Left renal cortex interstitium (tissue), 4 donors: ENCODE results near the gene RPL13A. TPM values are rescaled to one million over a fixed set of nuclear protein-coding genes. Genes with fewer than 3 reads are reported as not detected.
"Not testable (repeated sequence)": the region's sequence is repeated elsewhere in the genome, so short reads cannot be mapped to it uniquely, and the experiment has no call there.

Source experiments
- DNase-seq, 4 donors: peaks; one replicate each; pipeline ENCODE4 v3.0.0-alpha.2; 2013; ENCODE audit warnings: low read depth in 4 of 4, low spot score in 2 of 4, missing footprints in 1 of 4
- polyA plus RNA-seq, 4 donors: library from polyadenylated mRNA; unstranded; fragments of 120-200 nt; gene quantifications; one replicate each; pipeline ENCODE4 v1.2.1, GENCODE V29; 2013; ENCODE audit not compliant: insufficient read length in 4 of 4

RPL13A gene
- 1,000 to 10,000 TPM; 2,373 to 3,513 (median 2,918) TPM for polyA plus RNA-seq

DNA sequence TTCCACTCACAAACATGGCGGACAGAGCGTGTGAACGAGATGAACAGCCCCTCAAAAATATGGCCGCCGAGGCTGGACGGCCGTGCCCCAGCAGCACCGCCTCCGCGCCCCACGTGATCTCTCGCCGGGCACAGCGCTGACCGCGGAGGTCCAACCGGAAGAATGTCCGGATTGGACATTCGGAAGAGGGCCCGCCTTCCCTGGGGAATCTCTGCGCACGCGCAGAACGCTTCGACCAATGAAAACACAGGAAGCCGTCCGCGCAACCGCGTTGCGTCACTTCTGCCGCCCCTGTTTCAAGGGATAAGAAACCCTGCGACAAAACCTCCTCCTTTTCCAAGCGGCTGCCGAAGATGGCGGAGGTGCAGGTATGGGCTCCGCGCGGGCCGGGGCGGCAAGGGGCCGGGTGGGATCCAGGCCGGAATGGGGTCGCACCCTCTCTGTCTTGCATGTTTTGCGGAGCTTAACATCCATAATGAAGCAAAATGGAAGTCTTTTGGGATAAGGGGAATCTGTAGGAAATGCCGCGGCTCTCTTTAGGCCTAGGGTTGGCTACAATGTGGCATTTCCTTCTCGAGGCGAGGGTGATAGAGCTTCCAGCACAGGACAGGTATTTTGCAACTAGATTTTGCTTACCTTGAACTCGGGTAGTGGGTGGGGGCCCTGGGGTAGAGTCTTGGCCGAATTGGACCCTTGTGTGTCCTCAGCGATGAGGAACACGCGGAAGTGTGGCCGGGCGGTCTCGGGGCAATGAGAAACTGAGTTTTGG, at the start of gene RPL13A:
RPL13A (plus strand) TSS at position 332 of the 769 bp plus-strand sequence; CDS start at position 354, 22 bp downstream.
- DNase-seq, result peak; percentile 98 to 100 (median 100)

DNA sequence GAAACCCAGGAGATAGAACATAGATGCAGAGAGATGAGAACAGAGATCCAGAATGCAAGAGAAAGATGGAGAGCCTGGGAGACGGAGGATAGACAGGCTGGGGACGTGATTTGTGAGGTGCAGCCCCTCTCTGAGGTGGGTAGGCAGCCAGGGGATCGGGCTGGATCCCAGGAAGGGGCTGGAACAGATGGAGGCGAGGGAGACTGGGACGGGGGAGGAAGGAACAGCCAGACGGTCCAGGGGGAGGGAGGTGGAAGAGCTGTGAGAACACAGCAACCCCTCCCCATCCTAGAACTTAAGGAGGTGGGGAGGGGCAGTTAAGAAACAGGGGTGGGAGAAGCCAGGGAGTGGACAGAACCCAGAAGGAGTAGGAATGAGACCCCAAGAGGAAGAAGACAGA, 49.1 kb upstream of the RPL13A start:
- DNase-seq, result no peak

DNA sequence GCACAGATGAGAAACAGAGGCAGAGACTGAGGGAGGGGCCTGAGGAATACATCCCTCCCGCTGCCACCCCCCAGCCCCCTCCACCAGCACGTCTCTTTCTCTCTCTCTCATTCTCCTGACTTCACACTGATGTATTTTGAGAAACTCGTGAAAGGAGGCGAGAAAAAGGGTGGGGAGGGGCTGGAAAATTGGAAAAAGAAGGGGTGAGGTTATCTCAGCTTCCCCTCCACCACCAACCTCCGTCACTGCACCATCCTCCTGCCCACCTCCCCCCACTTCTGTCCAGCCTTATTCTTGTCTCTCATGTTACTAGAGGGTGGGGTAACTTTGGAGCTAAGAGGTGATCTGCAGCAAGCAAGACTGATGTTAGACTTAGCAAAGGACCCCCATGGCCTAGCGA, 47.6 kb upstream of the RPL13A start:
- no peak for DNase-seq

DNA sequence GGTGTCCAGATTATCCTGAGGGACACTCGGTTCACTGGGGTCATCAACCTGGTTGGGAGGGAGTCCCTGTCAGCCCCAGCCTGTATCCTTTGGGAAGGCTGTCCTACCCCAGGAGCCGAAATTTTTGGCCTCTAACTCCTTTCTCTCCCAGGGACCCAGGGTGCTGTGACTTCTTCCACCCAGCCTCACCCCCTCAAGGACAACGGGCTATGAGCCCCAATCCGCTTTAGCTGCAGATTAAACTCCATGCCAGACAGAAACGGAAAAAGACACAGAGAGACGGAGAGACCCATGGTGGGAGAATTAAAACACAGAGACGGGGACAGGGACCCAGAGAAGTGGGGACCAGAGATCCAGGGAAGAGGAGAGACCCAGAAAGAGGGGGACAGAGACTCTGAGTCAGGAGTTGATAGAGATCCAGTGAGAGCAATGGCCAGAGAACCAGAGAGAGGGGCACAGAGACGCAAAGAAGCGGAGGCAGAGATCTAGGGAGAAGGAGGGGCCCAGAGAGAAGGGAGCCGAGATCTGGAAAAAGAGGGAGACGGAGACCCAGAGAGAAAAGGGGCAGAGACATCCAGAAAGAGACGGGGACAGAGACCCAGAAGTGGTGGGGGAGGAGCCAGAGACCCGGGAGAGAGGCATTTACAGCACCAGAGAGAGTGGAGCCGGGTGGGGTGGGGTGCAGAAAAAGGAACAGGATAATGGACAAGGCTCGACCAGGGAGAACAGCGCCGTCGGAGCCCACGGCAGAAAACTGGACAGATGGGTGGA, 46.8 kb upstream of the RPL13A start:
- no peak for DNase-seq

DNA sequence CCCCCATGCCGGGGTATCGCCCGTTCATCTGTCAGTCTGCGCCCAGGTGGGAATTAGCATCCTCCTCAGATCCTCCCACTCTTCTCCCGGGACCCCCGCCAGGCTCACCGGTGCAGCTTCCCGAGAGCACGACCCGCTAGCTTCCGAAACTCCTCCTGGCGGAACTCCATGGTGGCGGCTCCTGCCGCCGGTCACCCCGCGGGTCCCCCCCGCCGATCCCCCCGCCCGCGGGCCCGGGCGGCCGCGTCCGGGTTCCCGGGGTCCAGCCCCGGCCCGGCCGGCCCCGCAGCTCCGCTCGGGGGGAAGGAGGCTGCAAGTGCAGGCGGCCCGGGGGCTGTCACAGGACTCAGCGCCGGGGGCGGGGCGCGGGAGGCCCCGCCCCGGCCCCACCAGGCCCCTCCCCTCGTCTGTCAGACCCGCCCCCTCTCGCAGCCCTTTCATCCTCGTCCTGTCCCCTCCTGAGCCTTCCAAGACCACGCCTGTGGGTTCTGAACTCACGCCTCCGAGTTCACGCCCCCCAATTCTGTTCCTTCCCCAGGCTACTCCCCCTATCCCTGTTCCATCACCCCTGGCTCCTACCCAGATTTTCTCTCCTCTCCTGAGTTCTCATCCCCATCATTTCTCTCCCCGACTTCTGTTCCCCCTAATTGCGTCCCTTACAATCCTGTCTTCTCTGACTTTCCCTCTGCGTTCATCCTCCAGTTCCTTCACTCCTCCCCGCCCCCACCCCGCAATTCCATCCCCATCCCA, 46.0 kb upstream of the RPL13A start, which contains the start of gene SLC17A7:
SLC17A7 (minus strand) TSS at position 318 of the 750 bp plus-strand sequence; CDS start at position 170, 148 bp downstream.
- no peak for DNase-seq

DNA sequence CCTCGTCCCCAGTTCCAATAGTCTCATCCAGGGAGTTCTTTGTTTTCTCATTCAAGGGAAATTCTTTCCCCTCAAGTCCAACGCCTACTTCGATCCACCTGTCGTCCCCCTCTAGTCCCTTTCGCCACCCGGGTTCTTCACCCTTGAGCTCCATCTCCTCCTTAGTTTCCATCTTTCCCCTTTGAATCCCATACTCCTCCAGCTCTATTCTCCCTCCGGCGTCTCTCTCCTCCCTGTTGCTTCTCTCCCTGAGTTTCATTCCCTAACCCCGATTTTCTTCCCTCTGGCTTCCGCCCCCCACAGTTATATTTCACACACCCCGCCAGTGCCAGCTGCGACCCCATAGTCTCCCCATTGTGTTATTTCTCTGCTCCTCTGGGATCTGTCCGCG, 45.5 kb upstream of the RPL13A start:
- DNase-seq, result no peak

DNA sequence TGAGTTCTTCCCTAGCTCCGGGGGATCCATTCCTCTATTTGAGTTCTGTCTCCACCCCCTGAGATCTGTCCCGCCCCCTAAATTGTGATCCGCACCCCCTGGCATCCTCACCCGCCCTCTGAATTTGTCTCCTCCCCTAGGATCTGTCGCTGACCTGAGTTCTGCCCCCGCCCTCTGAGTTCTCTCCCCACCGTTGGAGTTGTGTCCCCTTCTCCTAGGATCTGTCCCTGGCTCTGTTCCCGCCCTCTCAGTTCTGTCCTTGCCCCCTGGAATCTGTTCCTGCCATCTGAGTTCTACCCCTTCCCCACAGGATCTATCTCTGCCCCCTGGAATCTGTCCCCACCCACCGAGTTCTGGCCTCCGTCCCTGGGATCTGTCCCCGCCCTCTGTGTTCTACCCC, 45.1 kb upstream of the RPL13A start:
- no peak for DNase-seq

DNA sequence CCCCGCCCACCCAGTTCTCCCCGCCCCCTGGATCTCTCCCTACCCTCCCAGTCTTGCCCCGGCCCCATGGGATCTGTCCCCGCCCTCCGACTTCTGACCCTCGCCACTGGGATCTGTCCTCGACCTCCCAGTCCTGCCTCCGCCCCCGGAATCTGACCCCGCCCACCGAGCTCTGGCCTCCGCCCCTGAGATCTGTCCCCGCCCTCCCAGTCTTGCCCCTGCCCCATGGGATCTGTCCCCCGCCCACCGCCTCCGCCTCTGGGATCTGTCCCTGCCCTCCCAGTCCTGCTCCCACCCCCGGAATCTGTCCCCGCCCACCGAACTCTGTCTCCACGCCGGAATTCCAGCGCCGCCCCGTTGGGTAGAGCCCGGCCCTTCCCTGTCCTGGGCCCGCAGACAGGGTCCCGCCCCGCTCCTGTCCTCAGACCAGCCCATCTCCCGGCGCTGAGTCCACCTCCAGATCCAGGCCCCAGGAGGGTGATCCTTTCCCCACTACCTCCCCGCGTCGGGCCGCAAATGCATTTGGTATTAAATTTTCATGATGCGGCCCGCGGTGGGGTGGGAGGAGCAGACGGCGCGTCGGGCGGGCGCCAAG, 44.5 kb upstream of the RPL13A start:
- DNase-seq, result peak; percentile 41 to 78 (median 54)

DNA sequence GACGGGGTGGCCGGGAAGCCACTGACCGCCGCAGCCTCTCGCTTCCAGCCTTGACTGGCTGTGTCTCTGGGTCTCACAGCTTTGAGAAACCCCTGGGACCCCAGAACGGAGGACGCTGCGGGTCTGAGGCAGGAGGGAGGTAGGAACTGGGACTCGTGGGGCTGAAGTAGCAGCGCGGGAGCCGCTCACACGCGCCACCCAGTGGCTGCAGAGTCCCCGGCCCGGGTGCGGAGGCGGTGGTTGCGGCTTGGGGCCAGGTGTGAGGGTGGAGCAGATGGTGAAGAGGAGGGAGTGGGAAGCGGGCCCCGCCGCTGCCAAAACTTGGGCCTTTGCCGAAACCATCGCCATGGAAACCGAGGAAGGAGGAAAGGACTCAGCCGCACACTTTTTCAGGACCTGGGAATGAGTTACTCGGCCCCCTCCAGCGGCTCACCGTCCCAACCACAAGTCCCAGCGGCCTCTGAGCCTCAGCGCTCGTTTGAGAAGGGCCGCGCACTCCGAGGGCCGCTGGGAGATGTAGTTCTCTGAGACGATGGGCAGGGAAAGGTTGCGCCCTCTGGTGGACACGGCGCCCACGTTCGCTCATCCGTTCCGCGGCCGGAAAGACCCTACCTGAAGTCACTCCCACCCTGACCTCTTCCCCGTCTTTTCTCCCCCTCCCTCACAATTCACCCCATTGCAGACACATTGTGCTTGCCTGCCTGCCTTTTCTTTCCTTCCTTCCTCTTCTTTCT, 43.9 kb upstream of the RPL13A start:
- peak; percentile 89 to 92 (median 90) for DNase-seq

DNA sequence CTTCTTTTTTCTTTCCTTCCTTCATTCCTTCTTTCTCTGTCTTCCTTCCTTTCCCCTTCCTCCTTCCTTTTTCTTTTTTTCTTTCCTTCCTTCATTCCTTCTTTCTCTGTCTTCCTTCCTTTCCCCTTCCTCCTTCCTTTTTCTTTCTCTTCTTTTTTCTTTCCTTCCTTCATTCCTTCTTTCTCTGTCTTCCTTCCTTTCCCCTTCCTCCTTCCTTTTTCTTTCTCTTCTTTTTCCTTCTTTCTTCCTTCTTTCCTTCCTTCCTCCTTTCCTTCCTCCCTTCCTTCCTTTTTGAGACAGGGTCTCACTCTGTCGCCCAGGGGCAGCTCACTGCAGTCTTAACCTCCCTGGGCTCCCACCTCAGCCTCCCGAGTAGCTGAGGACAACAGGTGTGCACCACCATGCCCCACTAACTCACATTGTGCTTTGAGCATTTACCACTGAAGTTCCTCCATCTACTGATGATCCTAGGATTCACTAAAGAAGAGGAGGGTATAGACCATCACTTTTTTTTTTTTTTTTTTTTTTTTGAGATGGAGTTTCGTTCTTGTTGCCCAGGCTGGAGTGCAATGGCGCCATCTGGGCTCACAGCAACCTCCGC, 43.2 kb upstream of the RPL13A start:
- not testable (repeated sequence) for DNase-seq

DNA sequence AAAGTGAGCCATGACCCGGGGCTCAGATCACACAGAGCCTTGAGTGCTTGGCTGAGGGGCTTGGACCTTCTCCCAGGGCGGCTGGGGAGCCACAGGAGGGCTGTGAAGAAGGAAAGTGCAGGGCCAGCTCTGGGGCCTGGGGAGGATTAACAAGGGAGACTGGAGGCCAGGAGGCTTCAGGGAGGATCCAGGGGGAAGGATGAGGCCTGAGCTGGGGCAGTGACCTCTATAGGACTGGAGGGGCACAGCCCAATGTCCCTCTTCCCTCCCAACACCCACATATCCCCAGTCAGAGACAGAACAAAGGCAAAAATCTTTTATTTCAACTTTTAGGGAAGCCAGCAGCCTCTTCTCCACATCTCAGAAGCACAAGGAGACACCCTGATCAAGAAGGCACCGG, 41.4 kb upstream of the RPL13A start:
- DNase-seq, result no peak

DNA sequence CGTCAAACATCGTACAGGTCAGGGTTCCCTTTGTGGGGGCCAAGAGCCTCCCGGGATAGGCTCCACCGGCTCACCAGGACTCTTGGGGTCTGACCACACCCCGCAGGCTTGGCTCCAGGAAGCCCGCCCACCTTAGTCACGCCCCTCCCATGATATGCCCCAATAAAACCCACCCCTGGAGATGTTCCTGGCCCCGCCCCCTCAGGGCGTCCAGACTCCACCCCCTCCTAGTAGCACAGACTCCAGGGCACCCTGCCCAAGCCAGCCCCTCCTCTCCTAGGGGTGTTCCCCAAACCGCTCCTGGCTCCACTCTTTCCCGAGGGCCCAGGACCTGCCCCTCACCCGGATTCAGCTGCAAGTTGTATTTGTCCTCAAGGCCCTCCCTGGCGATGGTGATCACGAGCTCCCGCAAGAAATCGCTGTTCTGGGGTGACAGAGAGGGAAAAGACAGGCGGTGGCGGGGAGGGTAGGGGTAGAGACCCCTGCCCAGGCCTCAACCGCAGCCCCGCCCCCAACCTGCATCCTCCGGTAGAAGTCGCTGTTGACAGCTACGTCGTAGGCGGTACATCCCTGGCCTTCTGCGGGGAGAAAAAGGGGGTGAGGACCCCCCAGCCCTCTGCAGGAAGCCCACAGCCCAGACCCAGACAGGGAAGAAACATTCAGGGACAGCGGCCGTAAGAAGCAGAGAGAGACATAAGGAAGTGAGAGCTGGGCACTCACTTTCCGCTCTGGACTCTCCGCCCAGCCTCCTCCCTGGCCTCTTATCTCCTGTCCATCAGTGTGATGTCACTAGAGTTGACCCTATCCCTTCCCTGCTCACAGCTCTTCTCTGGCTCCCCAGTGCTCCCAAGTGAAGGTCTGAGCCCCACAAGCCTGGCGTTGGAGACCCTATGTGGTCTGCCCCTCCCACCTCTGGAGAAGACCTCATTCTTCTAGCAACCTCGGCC, 39.6 kb upstream of the RPL13A start:
- DNase-seq, result no peak

DNA sequence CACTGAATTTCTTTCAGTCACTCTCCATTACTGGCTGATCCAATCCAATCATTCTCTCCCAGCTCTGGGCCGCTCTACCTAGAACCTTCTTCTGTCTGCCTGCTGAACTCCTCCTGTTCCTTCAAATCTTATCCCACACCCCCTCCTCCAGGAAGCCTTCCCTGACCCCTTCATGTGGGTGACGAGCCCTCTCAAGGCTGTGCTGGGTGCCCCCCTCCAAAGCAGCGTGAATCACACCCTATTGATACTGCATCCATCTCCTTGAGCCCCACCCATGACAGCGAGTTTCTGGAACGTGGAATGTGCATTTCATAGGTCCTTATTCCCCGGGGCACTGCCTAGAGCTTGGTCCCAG, 39.0 kb upstream of the RPL13A start:
- no peak for DNase-seq

DNA sequence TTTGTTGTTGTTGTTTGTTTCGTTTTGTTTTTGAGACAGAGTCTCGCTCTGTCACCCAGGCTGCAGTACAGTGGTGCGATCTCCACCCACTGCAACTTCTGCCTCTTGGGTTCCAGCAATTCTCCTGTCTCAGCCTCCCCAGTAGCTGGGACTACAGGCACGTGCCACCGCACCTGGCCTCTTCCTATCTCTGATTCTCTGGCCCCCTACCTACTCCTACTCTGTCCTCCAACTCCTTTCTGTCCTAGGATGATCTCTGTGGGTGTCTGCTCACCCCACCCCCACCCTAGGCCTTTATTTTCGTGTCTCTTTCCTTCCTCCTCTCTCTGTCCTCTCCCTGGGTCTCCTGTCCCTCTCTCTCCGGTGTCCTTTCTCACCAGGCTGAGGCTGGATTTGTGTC, 37.0 kb upstream of the RPL13A start:
- DNase-seq, result no peak

DNA sequence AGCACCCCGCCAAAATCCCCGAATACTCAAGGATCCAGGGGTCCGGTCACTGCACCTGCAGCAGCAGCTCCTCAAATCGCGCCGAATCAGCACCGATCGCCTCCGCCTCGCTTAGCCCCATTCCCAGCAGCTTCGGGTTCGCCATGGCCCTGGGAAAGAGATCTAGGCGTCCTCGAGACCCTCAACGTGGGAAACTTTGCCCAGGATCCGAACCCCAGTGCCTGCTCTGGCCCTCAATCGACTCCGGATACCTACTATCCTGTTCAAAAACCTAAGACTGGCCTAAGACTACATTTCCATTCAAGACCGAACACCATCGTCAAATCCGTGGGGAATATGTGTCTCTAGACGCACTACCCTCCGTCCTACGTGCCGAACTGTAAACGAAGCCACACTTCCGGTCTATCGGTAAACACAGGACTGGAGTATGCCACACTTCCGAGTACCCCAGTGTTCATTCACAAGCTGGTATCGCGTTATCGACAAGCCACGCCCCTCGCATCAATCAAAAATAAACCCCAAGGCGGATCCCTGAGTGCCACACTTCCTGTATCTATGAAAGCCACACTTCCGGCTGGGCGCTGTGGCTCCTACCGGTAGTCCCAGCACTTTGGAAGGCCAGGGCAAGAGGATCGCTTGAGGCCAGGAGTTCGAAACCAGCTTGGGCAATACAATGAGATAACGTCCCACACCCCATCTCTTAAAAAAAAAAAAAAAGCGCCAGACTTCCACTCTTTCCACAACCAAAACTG, 35.8 kb upstream of the RPL13A start, which contains the start of gene PIH1D1:
PIH1D1 (minus strand) TSS at position 385 of the 752 bp plus-strand sequence; CDS start at position 145, 240 bp downstream.
- DNase-seq, result peak; percentile 91 to 99 (median 94)

DNA sequence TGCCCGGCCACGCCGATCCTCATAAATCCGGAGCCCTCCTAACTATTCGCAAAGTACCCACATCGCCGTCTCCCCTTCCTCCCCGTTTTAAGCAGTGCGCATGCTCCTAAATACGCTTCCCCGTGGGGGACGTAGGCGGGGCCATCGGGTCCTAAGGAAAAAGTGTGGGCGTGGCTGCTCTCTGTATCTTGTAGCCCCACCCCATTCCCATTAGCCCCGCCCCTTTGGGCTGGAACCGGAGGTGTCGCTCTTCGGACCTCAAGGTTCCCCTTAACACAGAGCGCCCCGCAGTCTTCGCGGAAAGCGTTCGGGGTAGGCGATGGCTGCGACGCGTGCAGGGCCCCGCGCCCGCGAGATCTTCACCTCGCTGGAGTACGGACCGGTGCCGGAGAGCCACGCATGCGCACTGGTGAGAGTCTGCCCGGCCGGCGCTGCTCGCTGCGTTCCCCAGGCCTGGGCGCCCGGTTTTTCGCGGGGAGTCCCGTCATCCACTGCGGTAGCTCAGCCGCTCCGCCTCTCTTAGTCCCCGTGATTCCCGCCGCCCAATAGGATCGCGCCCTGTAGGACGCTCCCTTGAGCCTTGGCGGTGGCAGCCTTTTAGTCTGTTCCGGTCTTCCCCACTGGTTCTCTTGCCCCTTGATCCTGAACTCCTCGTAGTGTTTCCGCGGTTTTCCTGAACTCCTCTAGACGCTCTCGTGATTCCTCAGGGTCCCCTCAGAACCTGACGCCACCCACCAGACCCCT, 34.2 kb upstream of the RPL13A start, which contains the start of gene ALDH16A1:
ALDH16A1 (plus strand) TSS at position 213 of the 744 bp plus-strand sequence; CDS start at position 320, 107 bp downstream.
- DNase-seq, result peak; percentile 94 to 97 (median 96)

DNA sequence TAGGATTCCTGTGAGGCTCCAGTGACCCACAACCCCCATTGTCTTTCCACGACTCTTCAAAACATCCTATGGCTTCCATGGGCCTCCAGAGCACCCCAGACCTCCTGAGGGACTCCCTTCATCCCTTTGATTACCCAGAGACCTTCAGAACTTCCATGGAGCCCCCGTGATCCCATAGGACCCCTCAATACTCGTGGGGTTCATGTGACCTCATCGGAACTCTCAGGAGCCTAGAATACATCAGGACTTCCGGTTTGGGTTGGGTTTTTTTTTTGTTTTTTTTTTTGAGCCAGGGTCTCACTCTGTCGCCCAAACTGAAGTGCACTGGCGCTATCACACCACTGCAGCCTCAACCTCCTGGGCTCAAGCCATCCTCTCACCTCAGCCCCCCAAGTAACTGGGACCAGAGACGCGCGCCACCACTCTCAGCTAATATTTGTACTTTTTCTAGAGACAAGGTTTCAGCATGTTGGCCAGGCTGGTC, 33.6 kb upstream of the RPL13A start:
- DNase-seq, result no peak
